IPS DF 6.9 (cell line): ENCODE measurements around the gene MASP1.

Experiments
- DNase-seq: peaks from one replicate; pipeline ENCODE4 v3.0.0-alpha.2; 2013; ENCODE audit warnings: low read depth, low spot score
- H3K27ac ChIP-seq: one replicate; pipeline ENCODE4 v1.5.1; 2013; ENCODE audit warnings: low read length, control low read depth
- H3K27me3 ChIP-seq: 2 replicates; pipeline ENCODE4 v1.6.1; 2013; ENCODE audit warnings: mild to moderate bottlenecking, low read length; ENCODE audit not compliant: control insufficient read depth, insufficient read depth
- H3K36me3 ChIP-seq: 2 replicates; pipeline ENCODE4 v1.6.1; 2013; ENCODE audit warnings: low read length; ENCODE audit not compliant: control insufficient read depth, insufficient read depth
- H3K4me1 ChIP-seq: 2 replicates; pipeline ENCODE4 v1.6.1; 2013; ENCODE audit warnings: low read length; ENCODE audit not compliant: control insufficient read depth, insufficient read depth
- H3K4me3 ChIP-seq: 2 replicates; pipeline ENCODE4 v1.5.1; 2013; ENCODE audit warnings: mild to moderate bottlenecking, low read length
- H3K9me3 ChIP-seq: 2 replicates; pipeline ENCODE4 v1.6.1; 2013; ENCODE audit warnings: low read length, inconsistent platforms; ENCODE audit not compliant: control insufficient read depth, insufficient read depth
- WGBS: extraction: QIAGEN DNeasy Blood & Tissue Kit; methylation state at CpG from one replicate; pipeline ENCODE4 v1.1.7; 2013; ENCODE audit warnings: mixed read lengths, missing lambda C conversion rate; ENCODE audit not compliant: insufficient read length, insufficient coverage; 5-methylcytosine and 5-hydroxymethylcytosine counted together

The MASP1 gene

GRCh38 chr3:187193181-187193580 lies 98.4 kb downstream of the MASP1 start:
- no peak for DNase-seq
- Histone ChIP-seq H3K27me3 (no peaks in the 10 kb centered on the region), H3K4me1 (peaks cover 1% of the 10 kb centered on the region; the same call in 1 of the 2 replicates), H3K4me3 (no peak overlapping the region), H3K27ac (no peak overlapping the region), H3K36me3 (no peaks in the 10 kb centered on the region), H3K9me3 (no peaks in the 10 kb centered on the region)

GRCh38 chr3:187191271-187191670 lies 100.3 kb downstream of the MASP1 start:
- WGBS, result no CpG with 5 or more reads among the region's 1 CpG
- H3K36me3 ChIP-seq, result no peaks in the 10 kb centered on the region
- DNase-seq, result no peak
- no peak overlapping the region for H3K4me3 ChIP-seq
- H3K27ac ChIP-seq, result no peak overlapping the region
- H3K4me1 ChIP-seq, result peaks cover 6% of the 10 kb centered on the region
- H3K27me3 ChIP-seq, result no peaks in the 10 kb centered on the region
- no peaks in the 10 kb centered on the region for H3K9me3 ChIP-seq

DNA sequence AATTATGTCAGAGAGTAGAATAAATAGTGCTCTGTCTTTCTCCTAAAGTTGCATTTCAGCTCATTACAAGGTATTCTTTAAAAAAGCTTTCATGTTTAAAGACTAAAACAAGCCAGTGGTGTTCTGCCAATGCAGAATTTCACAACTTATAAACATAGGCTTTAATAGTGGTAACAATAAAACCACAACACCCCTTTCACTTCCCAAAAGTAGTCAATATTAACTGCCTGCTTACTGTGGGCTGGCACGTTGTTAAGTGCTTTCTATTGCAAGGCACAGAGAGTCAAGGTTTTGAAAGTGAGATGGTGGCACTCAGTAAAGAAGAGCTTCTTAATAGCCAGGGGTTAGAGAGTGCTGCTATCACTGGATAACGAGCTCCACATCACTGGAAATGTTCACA lies 102.6 kb downstream of the MASP1 start:
- H3K36me3 ChIP-seq, result no peaks in the 10 kb centered on the region
- no peaks in the 10 kb centered on the region for H3K9me3 ChIP-seq
- no peak overlapping the region for H3K4me3 ChIP-seq
- no peaks in the 10 kb centered on the region for H3K27me3 ChIP-seq
- whole genome bisulfite sequencing, result no CpG with 5 or more reads among the region's 2 CpGs
- no peak for DNase-seq
- no peak overlapping the region for H3K27ac ChIP-seq
- peaks cover 9% of the 10 kb centered on the region for H3K4me1 ChIP-seq

GRCh38 chr3:187186801-187187421 lies 104.6 kb downstream of the MASP1 start:
- no peak overlapping the region for H3K4me3 ChIP-seq
- H3K27me3 ChIP-seq, result no peaks in the 10 kb centered on the region
- no CpG with 5 or more reads among the region's 5 CpGs for WGBS
- H3K9me3 ChIP-seq, result no peaks in the 10 kb centered on the region
- no peak overlapping the region for H3K27ac ChIP-seq
- peaks cover 13% of the 10 kb centered on the region for H3K4me1 ChIP-seq
- DNase-seq, result no peak
- no peaks in the 10 kb centered on the region for H3K36me3 ChIP-seq

DNA sequence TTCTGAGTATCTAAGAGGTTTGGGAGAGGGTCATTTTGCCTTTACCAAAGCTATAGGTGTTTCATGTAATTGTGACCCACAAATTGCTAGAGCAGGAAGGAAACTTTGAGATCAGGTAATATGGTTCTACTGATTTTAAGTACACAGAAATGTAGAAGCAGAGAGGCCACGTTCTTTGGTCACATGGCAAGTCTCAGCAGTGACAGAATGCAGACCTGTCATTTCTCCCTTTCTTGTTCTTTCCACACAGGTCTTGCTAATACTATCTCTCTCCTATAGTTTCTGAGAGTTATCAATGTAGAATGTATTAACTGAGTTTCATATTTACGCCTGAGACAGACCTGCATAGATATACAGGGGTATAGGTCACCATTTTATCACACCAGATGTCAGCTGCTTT lies 105.2 kb downstream of the MASP1 start:
- Histone ChIP-seq H3K4me1 (peaks cover 16% of the 10 kb centered on the region), H3K4me3 (no peak overlapping the region), H3K27me3 (no peaks in the 10 kb centered on the region), H3K27ac (no peak overlapping the region), H3K9me3 (no peaks in the 10 kb centered on the region), H3K36me3 (no peaks in the 10 kb centered on the region)
- whole genome bisulfite sequencing, result no CpG with 5 or more reads among the region's 2 CpGs
- no peak for DNase-seq

DNA sequence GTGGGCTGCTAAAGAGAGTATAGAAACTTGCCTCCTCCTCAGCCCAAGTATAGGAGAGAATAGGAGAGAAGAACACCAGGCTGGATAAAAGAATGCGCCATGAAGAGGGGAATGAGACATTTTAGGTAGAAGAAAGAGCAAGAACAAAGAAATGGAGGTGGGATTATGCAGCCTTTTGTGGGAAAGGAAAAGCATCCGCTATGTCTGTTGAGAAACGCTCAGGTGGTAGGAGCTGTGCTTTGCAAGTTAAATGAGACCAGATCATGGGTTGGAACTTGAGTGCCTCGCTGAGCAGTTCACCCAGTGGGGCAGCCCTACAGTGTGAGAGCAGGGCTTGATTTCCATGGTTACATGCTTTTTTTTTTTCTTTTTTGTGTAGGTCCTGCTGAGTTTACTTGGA lies 105.8 kb downstream of the MASP1 start:
- H3K36me3 ChIP-seq, result no peaks in the 10 kb centered on the region
- peak overlapping the region; percentile 81 for H3K27ac ChIP-seq
- peak; percentile 84 for DNase-seq
- no peaks in the 10 kb centered on the region for H3K9me3 ChIP-seq
- H3K4me1 ChIP-seq, result peaks cover 18% of the 10 kb centered on the region
- H3K4me3 ChIP-seq, result peak overlapping the region; percentile 18; the same call in 1 of the 2 replicates
- WGBS, result no CpG with 5 or more reads among the region's 4 CpGs
- H3K27me3 ChIP-seq, result no peaks in the 10 kb centered on the region
